NK-92 treated with Interleukin-12 subunit alpha and Interleukin-12 subunit beta, amount 100 ng/mL, for 24 hours (cell line): ENCODE data around the gene ZFYVE28.

Experiments
- DNase-seq: peaks from one replicate; lab custom pipeline; 2025; lab: John Stamatoyannopoulos, UW

The ZFYVE28 gene

DNA sequence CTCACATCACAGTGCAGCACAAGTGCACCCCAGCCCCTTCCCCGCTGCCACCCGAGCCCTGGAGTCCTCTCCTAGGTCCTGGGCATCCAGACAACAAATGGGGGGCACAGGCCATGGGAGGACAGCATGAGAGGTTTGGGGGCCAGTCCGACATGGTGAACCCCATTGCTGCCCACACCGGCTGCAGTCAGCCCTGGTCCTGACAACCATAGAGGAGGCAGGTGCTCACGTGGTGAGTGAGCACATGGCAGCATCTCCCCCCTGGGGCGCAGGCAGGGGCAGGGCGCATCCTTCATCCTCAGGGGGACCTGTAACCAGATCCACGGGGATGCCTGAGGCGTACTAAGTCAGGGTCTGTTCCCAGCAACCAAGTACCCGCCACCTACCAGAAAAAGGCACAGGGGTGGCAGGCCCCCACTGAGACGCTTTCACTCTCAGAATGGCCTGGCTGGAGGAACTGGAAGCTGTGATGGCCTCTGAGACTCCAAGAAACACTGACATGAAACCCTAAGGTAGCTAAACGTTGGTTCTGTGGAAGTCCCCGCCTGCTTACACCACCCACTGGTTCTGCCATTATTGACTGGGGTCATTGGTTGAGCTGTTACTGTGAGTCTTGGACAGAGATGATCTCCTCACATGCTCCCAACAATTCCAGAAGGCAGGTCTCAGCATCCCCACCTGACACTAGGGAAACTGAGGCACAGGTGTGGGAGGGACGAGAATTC lies 6.5 kb downstream of the ZFYVE28 start:
- DNase-seq, result no peak

DNA sequence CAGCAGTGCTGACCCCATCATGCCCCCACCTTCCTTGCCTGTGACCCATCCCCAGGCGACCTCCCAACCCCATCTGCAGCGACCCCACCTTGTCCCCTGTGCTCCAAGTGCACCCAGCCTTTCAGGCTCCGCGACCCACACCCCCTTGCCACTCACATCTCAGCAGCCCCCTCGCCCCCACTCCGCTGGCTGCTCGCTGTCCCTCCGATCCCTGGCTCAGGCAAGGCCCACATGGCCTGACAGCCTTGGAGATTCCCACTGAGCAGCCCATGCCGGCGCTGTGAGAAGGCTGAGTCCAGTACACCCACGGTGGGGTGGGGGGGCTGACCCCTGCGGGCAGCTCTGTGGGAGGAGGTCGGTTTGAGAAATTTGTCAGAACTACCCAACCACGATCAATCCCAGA lies 9.1 kb downstream of the ZFYVE28 start:
- DNase-seq, result no peak

DNA sequence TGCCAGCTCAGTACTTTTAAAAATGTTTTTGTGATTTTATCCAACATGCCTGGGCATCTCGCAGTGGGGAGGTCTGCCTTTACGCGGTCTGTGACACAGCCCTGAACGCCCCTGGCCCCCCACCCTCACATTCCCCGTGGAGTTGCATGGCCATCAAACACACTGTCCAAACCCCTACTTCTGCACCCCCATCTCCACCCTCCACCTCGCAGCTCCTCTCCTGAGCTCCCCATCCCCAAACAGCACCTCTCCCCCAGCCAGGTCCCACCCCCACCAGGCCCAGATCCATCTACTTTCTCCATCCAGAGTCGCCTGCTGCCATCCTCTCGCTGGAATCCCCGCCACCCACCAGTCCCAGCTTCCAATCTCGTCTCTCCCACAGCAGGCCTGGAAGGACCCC lies 9.5 kb downstream of the ZFYVE28 start:
- no peak for DNase-seq

DNA sequence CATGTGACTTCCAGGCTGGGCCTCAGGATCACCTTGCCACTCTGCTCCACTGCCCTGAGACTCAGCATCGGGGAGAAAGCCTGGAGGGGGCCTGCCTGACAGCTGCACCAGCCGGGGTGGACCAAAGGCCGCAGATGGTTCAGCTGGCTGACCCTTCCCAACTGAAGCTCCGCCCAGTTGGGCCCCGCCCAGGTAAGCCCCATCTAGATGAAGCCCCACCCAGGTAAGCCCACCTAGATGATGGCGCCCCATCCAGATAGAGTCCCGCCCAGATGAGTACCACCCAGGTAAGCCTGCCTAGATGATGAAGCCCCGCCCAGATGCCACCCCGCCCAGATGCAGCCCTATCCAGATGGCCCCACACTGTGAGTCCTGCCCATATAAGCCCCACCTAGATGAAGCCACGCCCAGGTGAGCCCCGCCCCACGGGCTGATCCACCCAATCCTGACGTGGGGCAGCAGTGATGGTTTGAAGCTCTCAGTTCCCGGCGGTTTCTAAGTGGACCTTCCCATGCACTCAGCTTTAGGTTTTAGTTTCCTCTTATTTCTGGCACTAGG lies 10.0 kb downstream of the ZFYVE28 start:
- DNase-seq, result no peak

DNA sequence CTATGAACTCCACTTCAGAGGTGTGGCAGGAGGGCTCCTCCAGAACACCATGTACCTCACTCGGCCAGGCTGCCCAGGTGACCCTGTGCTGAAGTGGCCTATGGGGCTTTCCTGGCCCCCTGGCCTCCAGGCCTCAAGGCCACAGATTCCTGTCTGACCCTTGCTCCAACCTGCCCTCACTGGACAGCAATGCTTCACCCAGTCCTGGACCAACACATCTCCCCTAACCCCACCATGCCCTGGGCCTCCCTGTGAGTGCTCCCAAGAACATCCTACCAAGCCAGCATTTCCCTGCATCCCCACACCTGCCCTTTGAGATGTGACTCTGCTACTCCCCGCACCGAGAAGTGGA lies 10.5 kb downstream of the ZFYVE28 start:
- no peak for DNase-seq

DNA sequence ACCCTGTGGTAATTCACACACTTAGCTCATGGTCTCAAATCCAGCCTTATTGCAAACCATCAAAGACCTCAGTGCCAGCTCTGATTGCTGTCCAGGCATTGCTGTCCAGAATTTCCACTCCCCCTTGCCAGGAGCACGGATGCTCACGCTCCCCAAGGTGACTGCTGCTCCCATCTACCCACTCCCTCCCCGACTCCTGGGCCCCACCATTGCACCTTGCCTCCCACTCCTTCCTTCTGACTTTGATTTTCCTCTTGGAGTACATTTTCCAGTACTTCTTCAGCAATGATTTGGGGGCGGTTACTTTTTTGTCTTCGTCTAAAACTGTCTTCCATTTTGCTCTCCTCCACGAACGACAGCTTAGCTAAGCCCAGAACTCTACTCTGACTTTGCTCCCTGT lies 11.5 kb downstream of the ZFYVE28 start:
- no peak for DNase-seq

DNA sequence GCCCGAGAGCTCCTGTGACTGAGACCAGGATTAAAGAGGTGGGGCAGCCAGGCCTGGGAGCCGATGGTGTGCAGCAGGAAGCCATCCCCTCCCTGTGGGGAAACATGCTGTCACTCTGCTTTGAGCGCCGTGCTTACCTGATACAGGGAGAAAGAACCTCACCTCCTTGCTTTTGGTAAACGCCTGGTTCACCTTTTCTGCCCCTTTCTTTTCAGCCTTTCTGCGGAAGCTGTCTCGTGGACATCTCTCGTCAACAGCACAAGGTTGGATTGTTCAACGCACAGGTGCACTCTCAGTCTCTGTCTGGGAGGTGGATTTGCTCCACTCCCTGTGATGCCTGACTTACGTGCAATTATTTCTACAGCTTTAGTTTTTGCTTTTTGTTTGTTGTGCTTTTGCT lies 12.0 kb downstream of the ZFYVE28 start:
- DNase-seq, result no peak

DNA sequence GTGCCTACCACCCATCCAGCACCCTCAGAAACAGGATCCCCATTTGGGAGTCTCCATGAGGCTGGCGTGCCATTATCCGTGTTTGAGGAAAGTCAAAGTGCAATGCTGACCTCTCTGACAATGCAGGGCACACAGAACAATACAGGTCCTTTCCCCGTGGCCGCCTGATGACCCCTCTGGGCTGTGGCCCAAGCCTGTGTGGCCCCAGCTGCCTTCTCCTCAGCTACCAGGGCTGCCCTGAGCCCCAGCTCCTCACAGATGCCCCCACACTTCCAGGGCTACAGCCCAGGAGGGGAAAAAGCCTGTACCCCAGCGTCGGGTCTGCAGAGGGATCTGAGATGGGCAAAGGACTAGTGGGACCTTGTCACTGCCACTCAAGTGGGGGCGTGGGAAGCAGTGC lies 15.5 kb downstream of the ZFYVE28 start:
- DNase-seq, result no peak

DNA sequence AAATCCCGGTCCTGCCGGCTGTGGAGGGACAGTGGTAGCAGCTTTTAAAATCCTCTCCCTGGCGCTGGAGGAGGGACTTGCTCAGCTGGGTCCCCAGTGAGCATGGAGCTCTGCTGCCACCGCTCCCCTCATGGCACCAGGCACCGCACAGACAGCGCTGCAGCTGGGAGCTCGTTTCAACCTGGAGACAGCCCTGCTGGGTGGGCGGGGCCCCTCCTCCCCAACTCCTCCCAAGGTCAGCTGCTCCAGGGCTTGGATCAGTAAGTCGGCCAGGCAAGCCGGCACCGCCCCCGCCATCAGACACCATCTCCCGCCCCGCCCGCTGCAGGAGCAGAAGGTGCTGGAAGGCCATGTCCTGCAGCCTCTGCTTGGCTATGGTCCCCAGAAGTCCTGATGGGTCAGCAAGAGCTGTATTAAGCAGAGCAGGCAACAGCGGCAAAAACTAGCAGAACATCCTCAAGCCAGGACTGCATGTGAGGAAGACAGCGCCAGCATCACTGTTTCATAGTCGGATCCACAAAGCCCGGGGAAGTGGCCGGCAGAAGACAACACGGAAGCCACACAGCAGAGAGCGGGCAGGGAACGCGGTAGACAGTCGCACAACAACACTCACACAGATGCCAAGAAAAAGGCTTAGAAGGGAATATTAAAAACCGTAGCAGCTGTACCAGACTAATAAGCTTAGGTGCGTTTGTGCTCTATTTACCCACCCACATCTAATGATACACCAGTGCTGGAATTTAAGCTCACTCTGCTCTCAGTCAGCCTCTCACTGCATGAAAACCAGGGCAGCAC lies 16.2 kb downstream of the ZFYVE28 start:
- DNase-seq, result no peak

DNA sequence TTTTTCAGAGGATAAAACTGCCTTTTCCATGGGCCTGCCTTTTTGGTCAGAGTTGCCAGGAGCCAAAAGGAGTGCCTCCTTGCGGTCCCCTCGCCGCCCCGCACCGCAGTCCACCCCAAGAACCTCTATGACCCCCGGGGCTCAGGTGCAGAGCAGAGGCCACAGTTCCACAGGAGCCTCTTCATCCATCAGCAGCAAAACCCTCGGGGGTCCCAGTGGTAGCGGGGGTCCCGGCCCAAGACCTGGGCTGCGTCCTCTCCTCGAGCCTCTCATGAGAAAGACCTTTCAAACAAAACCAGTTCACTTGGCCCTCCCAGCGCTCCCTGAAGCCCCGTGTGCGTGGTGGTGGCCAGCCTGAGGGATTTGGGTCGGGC lies 16.8 kb downstream of the ZFYVE28 start:
- no peak for DNase-seq

DNA sequence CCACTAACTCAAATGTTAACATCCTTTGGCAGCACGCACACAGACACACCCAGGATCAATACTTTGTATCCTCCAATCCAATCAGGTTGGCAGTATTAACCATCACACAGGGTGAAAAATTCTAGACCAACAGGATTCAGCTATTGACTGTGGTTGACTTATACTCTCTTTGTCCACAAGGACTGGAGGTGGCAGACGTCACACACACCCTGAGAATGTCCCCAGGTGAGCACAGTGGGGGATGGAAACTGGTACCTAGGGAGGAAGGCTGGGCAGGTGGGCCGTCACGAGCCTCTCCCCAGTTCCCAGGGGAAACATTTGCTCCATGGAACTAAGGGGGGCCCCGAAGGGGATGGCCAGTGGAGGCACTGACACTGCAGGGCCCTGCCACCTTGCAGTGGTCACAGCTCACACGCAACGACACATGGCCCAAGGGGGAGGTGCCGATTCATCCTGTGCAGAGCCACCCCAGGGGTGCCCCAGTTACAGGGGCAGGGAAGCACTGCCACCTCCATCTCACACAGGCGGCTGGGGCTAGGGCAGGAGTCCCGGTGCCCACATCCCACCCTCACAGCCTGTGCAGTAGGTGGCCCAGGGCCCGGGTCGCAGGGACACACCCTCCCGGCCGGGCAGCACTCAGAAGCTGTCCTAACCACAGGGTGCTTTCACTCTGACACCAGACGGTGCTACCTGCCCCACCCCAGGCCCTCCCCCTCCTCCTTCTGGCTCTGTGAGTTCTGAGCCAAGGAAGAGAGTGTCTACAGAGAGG lies 17.4 kb downstream of the ZFYVE28 start:
- DNase-seq, result no peak

DNA sequence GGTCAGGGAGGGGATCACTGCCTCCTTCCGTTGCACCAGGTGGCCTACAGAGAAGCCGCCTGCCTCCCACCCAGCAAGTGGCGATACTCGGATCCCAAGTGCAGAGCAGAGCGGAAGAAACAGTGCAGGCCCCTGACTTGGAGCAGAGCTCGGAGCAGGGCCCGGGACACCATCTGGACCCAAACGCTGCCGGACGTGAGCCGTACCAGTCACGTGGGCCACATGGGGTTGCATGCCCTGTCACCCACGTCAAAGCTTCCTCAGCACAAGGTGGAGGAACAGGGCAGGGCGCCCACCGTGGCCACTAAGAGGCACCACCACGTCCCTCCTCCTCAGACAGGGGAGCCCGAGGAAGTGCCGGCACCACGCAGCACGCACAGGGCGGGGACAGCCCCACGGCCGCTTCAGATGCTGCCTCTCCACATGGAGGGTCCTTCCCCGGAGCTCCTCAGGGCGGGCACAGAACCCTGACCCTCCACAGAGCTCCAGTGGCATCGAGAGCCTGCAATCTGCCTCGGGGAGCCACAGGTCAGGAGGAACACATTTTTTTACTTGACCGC lies 18.7 kb downstream of the ZFYVE28 start:
- no peak for DNase-seq

DNA sequence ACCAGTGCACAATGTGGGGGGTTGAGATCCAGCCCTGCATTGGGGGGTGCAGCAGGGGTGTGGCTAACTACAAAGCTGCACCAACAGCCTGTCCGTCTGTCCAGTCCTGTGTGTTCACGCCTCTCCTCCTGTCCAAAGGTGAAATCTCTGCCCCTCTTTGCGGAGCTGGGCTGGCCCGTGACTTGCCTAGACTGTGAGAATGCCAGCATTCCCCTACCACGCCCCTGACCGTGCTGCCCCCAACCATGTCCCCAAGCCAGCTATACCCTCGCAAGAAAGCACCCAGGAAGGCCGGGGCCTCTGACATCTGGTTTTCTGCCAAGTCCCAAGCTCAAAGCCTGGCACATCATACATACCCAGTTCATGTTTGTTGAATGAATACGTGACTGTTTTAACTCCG lies 19.2 kb downstream of the ZFYVE28 start:
- DNase-seq, result no peak

DNA sequence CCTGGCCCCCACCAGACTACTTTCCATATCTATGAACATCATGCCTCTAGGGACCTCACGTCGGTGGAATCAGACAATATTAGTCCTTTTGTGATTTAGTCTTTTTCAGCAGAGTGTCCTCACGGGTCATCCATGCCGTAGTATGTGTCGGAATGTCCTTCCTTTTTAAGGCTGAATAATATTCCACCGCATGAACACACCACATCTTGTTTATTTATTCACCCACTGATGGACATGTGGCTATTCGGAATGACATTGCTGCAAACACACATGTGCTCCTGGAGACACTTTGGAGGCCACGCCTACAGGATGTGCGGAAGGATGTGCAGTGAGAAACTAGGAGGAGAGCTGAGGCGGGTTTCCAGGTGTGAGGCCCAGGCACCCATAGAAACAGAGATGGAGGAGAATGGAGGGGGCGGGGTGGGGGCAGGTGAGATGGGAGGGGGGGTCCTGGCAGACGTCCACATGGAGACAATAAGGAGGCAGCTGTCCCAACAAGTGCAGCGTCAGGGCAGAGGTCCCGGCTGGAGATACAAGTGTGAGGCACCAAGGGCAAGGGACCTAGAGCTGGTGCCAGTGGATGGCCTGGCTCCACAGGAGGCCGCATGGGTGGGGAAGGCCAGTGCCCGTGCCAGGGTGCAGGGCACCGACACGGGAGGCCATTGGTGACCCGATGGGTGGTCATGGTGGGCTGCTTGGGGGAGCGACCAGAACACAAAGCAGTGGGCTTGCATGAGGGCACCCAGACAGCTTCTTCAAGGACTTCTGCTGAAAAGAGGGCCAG lies 20.7 kb downstream of the ZFYVE28 start:
- DNase-seq, result no peak

DNA sequence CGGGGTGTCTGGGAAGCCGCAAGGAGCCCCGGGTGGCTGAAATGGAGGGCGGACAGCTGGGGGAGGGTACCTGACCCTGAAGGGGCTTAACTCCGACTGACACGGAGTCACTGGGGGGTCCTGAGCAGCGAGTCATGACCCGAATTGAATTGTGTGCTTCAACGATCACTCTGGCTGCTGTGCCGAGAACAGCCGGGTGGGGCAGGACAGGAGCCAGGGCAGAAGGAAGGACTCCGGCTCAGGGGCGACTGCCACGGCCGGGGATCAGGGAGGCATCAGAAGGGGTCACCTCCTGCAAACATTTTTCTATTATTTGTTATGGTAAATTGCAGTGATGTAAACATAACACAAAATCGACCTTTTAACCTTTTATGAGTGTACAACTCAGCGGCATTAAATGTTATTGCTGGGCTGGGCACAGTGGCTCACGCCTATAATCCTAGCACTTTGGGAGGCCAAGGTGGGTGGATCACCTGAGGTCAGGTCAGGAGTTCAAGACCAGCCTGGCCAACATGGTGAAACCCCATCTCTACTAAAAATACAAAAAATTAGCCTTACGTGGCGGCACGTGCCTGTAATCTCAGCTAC lies 21.6 kb downstream of the ZFYVE28 start:
- DNase-seq, result no peak

DNA sequence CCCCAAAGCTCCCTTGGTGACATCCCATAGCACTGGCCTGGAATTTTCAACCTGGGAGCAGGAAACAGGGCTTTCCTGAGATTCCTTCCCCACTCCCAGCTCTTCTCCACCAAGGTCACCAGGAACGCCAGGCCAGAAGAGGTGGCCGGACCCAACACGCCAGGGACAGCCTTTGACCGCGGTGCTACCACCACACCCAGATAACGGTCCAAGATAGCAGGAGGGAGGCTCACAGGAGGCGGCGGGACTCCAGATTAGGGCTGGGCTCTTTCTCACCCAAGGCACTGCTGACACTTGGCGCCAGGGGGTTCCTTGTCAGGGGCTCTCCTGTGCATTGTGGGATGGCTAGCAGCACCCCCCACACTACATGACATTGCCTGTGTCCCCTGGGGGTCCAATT lies 22.9 kb downstream of the ZFYVE28 start:
- no peak for DNase-seq

DNA sequence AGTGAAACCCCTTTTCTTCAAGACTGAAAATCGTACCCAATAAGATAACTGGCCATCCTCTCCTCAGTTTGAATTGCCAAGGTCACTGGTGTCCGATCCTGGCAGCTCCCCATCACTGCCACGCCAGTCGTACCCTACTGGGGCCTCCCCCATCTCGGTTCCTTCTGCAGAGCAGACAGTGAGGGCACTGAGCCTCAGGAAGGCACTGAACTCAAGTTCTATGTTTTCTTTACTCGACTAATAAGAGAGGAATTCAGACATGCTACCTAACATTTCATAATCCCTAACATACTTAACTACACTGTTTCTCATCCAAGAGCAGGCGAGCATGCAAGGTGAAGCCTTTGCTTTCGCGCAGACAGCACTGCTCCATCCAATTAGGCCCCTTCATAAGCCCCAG lies 23.4 kb downstream of the ZFYVE28 start:
- no peak for DNase-seq

DNA sequence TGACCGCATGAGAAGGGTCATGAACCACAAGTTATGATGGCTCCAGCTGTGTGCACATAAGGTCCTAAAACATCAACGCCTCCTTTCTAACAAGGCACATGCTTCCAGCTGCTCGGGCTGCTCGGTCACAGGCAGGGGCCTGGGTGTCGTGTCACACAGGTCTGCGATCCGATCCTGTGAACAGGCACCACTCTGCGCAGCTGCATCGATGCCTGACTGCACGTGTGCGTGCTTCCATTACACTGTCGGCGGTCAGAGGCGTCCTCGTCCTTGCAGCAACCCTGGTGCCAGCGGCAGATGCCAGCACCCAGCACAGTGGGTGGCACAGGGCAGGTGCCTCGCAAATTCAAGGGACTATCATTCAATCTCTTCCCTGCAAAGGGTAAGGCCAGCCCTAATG lies 23.9 kb downstream of the ZFYVE28 start:
- no peak for DNase-seq

DNA sequence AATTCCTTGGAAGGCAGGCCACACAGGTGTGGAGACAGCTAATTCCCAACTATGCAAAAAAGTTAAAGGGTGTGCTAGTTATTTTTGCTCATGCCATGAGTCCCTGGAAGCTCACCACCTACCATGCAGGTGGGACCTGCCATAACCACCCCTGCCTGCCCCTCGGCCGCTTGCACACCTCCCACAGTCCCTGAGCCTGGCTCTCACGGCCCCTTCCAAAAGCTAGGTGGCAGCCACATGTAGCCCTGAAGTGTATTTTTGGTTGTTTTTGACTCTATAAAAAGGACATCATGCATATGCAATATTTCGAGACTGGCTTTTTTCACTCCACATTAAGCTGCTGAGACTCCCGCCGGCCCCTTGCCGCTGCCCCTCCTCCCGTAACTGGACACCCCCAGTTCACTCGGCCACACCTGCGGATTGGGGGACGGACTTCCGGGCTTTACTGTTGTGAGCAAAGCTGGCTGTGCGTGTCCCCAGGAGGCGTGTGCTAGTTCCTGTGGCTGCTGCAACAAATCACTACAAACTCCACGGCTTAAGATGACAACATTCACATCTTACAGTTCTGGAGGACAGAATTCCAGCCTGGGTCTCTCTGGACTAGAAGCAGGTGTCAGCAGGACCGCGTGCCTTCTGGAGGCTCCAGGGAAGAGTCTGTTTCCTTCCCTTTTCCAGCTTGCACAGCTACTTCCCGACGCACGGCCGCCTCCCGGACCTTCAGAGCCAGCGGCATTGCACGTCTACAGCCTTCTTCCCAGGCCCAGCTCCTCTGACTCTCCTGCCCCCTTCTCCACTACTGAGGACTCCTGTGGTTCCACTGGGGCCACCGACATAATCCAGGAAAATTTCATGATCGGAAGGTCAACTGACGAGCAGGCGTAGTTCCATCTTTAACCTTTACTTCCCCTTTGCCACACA lies 24.8 kb downstream of the ZFYVE28 start:
- DNase-seq, result no peak

DNA sequence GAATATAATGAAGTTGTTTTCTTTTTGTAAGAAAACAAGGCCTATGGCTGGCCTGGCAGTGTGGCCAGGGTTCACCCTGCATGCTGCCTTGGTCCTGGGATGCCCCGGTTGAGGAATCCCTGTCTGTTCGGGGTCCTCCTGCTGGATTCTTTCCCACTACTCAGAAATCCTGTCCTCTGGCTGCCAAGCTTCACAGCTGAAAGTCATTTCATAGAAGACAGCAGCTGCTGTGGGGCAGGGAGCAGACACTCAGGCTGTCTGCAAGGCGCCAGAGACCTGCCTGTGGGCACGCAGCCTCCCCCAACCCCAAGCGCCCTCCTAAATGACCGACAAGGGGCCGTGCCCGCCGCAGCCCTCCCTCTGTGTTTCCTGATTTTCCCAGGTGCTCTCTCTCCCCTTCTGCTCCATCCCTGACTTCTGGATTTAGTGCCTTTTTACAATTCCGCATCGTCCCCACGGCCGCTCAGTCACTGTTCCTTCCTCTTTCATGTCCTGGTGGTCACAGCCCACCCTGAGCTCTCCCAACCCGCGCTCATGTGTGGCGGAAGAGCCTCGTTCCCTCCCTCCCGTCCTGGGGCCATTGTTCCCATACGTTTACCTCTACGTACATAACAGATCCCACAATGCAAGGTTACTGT lies 27.5 kb downstream of the ZFYVE28 start:
- DNase-seq, result no peak
